ENCODE data around the gene RGN. TPM values are rescaled to one million over a fixed set of nuclear protein-coding genes. Genes with fewer than 3 reads are reported as not detected.

RGN gene
- 10 to 100 TPM in 1 of 3 donors, 1 to 10 TPM in 2; 6.0 to 10.0 (median 8.1) TPM for polyA plus RNA-seq

DNA sequence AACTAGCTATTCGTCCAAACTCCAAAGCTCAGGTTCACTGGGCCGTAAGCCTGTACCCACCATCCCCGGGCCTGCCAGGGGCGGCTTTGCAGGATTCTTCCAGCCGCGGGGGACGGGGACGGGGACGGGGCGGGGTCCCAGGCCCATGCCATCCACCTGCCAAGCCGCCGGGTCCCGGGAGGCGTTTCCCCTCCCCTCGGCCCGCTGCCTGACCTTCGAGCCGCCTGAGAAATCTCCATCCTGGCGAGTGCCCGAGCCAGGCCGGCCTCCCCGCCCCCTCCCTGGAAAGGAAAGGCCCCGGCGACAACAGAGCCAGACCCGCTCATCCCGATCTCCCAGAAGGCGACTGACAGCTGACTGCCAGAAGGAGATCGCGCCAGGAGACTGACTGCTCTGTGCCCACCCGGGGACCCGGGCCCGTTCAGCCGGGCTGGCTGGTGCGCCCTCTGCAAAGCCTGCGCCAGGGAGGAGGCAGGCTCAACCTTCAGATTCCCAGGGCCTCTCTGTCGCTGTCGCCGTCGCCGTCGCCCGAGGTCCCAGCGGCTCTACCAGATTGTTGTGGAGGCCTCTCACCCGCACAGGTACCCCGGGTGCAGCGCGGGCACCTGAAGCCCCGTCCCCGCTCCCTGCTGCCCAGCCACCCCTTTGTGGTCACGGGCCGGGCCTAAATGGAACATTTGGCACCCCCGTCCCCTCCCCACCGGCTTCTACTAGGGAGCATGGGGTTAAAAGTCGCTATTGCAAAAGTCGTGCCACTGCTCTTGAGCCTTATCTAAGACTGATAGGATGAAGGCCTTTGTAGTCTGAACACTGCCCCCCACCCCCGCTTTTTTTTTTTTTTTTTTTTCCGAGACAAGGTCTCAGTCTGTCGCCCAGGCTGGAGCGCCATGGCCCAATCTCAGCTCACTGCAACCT lies at the start of gene RGN:
RGN (plus strand) TSS at position 315 of the 915 bp plus-strand sequence. CDS start 2,702 bp downstream, outside the sequence.
- WGBS, 3 donors, result 6 to 46% (median 43%) methylated on average over 25 to 58 of the region's 59 CpGs
- H3K27ac ChIP-seq (ENCODE audit: low read depth, low read length), result no peak within 1 kb of the TSS

DNA sequence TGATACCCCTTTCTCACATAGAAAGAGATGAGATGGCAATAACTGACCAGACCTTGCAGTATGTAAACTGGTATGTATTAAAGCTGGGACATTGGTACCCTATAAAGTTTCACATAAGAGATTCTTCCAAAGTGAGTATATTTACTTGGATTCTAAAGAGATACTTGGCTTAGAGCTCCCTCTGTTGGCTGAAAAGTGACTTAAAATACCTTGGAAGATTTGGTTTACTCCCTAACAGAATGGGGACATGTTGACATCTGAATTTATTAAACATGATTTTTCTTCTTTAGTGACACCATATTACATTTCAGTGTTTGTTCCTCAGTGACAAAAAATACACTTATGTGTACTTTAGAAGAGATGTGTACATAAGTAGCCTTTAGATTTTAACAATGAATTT lies 47.9 kb upstream of the RGN start:
- no peak overlapping the region for H3K27ac ChIP-seq (ENCODE audit: low read depth, low read length)

DNA sequence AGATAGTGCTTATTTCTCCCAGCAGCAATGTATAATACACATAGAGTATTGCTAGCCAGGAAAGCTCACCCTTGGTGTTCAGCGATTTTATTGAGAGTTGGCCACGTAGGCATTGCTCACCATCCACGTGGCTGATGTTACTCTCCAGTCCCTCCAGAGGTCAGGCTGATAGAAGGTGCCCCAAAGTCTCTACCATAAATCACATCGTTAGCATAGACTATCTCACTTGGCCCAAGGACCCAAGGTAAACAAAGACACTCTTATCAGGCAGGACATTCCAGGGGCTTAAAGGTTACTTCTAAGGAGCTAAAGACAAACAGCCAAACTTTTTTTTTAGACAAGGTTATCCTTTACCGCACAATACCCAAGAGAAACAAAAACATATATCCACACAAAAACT lies 30.3 kb upstream of the RGN start:
- H3K27ac ChIP-seq (ENCODE audit: low read depth, low read length), result no peak overlapping the region
- 33 to 66% (median 58%) methylated on average over 5 of the region's 5 CpGs for WGBS, 3 donors

DNA sequence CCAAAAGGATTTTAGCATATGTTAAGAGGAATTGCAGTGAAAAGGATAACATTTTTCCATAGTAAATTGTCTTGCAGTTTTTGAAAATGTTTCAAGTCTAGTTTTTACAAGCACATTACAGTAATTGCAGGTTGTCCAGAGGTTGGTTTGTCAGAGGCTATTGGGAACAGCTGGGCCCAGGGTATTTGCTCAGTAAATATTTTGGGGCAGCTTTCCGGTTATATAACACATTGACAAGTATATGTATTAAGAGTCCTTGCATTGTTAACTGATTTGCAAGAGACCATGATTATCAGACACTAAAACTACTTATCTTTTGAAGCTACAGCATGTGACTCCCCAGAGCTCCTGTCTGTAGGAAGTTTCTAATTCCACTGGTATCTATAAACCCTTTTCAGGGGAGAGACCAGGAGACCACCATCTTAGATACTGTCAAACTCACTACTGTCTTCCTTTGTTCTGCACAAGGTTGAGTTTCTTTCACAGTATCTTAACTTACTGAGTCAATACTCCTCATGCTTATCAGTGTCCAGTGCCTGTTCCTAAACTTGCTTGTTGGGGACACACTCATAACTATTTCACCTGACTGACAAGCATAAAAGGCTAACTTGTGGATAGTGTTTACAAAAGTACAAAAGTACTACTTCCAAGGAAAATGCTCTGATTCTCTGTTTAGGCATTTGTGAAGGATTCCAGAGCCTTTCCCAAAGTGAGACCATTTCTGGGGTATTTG lies 18.9 kb upstream of the RGN start:
- 35 to 88% (median 81%) methylated on average over 1 of the region's 1 CpG for WGBS, 3 donors

DNA sequence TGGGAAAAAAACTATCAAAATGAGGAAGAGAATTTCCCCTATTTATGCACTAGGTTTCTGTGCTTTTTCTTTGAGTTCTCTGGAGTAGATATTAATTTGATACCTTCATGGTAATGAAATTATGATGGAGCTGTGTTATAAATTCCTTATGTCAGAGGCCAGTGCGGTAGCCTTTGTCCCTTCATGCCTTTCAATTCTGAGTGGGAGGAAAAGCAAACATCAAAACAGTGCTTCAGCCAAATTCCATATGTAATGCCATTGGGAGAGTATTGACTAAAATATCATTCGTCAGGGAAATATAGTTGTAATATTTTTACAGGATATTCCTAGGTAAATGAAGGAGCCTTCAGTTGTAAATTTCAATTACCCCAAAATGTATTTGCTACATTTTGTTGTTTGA lies 17.5 kb upstream of the RGN start:
- H3K27ac ChIP-seq (ENCODE audit: low read depth, low read length), result no peak overlapping the region
- 30 to 97% (median 79%) methylated on average over 2 of the region's 2 CpGs for WGBS, 3 donors

More for the DNA sequence above, 18.9 kb upstream of the RGN start:
- no peak overlapping the region for H3K27ac ChIP-seq (ENCODE audit: low read depth, low read length)

DNA sequence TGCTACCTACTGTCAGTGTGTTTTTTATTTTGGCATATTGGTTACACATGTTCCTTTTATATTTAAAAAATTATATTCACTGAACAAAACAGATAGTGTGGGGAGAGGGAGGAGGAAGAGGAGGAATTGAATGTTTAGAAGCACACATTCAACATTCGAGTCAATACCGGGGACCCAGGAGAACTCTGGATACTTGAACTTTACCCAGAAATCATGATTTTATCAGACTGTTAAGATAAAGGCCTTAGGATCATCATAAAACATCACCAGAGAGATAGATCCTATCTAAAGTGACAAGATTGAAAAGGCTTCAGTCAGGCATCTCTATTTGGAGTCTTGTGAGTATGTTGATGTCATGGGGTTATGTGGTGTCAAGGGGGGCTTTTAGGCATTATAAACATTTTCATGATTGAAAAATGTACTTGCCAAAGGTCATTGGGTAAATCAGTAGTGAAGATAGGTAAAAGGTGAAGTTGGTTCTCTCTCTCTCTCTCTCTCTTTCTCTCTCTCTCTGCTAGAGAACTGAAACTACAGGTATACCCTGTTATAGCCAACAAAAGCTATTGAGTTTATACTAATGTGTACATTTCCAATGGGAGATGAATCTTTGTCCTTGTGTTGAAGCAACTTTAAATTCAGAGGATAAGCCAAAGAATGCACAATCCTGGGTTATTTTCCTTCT lies 16.9 kb upstream of the RGN start:
- no peak overlapping the region for H3K27ac ChIP-seq (ENCODE audit: low read depth, low read length)
- WGBS, 3 donors, result 56 to 73% (median 71%) methylated on average over 2 of the region's 2 CpGs

DNA sequence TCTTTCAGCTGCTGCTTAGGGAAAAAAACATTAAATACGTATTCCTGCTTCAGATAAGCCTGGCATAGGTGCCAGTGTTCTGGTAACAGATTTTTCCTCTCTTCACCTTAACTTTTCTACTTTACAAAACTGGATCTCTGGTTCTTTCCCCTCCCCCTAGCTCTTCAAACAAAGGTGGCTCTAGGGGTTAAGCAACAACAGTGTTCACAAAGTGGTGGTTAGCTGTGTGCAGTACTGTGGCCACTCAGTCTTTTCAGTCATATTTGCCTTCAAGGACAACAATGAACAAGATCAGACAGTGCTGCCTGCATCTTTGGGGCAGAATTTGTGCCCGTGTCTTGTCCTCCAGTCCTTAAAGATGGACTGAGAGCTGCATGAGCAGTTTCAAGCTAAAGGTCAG lies 15.1 kb upstream of the RGN start:
- H3K27ac ChIP-seq (ENCODE audit: low read depth, low read length), result no peak overlapping the region
- WGBS, 3 donors, result 78 to 96% (median 91%) methylated on average over 2 of the region's 2 CpGs

DNA sequence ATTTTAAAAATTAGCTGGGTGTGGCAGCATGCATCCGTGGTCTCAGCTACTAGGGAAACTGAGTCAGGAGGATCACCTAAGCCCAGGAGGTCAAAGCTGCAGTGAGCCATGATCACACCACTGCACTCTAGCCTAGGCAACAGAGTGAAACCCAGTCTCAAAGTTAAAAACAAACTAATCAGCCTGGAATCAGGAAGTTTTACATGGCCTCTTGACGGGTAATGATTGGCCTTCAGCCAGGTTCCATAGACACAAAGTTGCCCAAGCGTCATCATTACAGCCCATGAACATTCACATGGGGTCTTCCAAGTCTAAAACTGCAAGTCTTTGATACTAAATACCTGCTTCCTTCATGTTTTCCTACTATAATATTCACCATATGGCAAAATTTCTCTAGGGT lies 10.0 kb upstream of the RGN start:
- WGBS, 3 donors, result 57 to 58% (median 57%) methylated on average over 3 of the region's 3 CpGs
- no peak overlapping the region for H3K27ac ChIP-seq (ENCODE audit: low read depth, low read length)

DNA sequence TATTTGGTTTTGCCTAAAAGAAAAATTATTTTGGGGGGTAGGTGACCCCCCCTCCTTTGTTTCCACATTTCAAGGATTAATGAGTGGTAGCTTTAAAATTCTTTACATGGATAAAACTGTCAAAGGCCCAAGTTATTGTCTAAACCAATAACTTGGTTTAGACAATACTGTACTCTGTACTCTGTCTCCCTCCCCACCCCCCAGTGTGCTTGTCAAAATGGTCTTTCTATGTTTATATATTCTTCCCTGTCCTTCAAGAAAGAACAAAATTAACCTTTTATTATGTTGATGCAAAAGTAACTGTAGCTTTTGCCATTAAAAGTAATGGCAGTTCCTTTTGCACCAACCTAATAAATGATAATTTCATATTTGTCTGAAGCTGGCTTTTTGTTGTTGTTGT lies 9.5 kb upstream of the RGN start:
- no peak overlapping the region for H3K27ac ChIP-seq (ENCODE audit: low read depth, low read length)

DNA sequence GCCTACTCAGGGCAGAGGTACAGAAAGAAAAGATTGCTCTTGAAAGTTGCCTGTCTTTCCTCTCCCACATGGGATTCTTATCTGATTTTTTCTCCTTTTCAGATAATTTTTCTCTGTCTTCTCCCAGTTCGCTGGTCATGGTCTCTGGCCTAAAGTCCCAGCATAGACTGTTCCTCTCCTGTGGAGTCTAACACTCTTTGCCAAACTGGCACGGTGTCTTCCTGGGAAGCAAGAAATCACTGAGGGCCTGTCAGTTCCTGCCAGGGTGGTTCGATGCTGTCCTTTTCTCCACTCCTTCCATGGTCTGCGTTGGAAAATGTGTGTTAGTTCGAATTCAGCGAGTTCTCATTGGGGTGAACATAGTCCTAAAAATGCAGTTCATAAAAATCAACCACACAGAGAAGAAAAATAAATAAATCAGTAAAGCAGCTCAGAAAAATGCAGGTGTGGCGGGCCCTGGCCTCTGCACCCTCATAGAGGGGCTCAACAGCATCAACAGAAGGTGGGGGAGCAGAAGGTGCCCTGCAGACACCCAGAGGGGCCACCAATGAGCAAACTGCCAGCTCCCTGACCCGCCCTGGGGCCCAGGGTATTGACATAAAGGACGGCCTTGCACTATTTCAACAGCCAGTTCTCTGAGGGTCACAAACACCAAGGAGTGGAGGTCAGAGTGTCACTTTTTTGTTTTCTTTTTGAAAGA lies 2.1 kb downstream of the RGN start:
- no peak overlapping the region for H3K27ac ChIP-seq (ENCODE audit: low read depth, low read length)
- WGBS, 3 donors, result 26 to 84% (median 65%) methylated on average over 9 of the region's 9 CpGs

DNA sequence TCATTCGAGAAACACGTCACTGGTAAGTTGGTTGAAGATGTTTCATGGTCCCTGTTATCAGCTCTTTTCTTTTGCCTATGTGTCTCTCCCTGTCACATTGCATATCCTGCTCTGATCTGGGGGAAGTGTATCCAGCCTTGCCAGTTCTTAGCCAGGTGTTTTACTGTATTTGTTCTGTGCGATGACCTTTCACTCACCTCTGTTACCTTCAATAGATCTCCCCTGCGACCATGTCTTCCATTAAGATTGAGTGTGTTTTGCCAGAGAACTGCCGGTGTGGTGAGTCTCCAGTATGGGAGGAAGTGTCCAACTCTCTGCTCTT lies 2.6 kb downstream of the RGN start:
- H3K27ac ChIP-seq (ENCODE audit: low read depth, low read length), result no peak overlapping the region
- 22 to 84% (median 72%) methylated on average over 5 of the region's 5 CpGs for WGBS, 3 donors

DNA sequence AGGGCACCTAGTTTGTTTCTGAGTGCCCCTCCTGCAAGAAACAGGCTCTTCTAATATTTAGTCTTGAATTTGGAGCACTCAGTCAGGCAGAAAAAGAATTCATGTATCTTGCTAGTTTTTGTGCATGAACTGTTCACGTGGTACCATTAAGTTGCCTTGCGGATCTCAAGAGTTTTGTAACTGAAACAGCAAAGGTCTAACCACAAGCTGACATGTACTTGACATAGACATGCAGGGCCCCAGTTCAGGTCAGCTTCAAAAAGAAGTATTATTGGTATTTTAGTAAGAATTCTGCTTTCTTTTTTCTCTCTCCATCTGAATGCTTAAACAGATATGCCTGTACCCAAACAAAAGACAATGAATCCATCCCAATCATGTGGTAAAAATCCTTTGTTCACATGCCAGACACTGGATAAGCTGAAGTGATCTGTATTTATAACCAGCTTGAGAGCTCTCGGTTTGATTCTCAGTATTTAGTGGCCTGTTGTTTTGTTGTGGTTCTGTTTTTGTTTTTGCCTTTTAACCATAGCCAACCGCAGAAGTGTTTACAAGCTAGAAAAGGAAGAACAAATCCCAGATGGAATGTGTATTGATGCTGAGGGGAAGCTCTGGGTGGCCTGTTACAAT lies 13.0 kb downstream of the RGN start:
- WGBS, 3 donors, result 28 to 60% (median 45%) methylated on average over 4 of the region's 4 CpGs
- H3K27ac ChIP-seq (ENCODE audit: low read depth, low read length), result no peak overlapping the region

DNA sequence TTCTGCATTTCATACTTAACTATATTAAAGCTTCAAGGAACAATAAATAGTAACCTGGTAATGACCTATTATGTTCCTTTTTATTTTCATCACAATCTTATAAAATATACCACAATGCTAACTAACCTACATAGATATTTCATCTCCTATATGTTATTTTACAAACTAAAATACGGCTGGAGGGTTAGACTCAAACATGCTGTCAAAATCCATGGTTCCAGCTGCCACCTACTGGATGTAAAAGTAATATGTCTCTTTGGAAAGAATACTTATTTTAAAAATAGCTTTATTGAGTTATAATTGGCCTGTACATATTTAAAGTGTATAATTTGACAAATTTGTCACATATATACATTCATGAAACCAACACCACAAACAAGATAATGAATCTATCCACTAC lies 15.0 kb downstream of the RGN start:
- H3K27ac ChIP-seq (ENCODE audit: low read depth, low read length), result no peak overlapping the region
- 2 to 8% (median 6%) methylated on average over 1 of the region's 1 CpG for WGBS, 3 donors

DNA sequence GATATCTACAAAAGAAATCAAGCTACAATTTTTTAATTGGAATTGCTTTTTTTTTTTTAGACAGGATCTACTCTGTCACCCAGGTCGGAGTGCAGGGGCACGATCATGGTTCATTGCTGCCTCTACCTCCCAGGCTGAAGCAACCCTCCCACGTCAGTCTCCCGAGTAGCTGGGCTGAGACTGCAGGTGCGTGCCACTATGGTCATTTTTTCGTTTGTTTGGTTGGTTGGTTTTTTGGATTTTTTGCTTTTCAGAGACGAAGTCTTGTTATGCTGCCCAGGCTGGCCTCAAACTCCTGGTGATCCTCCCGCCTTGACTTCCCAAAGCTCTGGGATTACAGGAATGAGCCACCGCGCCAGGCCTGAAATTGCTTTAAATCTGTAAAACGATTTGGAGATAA lies 15.6 kb downstream of the RGN start:
- 79 to 87% (median 84%) methylated on average over 11 of the region's 11 CpGs for WGBS, 3 donors
- H3K27ac ChIP-seq (ENCODE audit: low read depth, low read length), result no peak overlapping the region

DNA sequence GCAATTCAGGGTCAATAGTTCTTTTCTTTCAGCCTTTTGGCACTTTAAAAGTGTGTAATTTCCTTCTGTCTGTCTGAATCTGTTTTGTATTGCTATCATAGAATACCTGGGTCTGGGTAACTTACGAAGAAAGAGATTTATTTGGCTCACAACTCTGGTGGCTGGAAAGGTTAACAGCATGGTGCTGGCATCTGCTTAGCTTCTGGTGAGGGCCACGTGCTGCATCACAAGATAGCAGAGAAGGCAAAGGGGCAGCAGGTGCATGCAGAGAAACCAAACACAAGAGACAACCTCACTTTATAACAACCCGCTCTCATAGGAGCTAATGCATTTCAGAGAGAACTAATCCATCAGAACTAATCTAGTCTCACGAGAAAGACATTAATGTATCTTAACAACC lies 18.8 kb downstream of the RGN start:
- 62 to 80% (median 76%) methylated on average over 4 of the region's 4 CpGs for WGBS, 3 donors
- H3K27ac ChIP-seq (ENCODE audit: low read depth, low read length), result no peak overlapping the region

DNA sequence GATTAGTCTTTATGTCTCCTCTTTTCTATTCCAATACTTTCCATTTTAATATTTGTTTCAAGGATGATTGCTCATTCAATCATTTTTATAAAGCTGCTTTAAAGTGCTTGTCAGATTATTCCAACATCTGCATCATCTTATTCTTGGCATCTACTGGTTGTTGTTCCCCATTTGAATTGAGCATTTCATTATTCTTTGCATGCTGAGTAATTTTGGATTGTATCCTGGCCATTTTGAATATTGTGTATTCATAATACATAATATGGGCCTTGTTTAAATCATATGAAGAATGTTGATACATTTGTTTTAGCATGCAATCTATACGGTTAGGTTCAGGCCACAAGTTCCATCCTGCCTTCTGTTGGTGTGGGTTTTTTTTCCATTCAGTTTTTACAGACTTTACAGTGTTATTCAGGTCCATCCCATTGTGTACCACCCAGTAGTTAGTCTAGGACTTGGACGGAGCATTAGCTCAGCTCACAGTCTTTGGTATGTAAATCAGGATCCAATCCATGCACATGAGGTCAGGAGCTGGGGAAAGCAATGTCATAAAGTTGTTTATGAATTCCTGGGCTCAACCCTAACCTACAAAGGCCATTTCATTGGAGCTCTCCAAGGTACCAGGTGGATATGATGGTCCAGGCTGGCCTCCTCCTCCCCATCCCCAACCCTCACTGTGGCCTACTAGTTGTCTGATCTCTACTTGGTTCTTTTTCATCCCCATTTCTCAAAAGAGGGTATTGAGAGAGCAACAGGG lies 20.3 kb downstream of the RGN start:
- WGBS, 3 donors, result 77 to 92% (median 90%) methylated on average over 2 of the region's 2 CpGs
- H3K27ac ChIP-seq (ENCODE audit: low read depth, low read length), result no peak overlapping the region

DNA sequence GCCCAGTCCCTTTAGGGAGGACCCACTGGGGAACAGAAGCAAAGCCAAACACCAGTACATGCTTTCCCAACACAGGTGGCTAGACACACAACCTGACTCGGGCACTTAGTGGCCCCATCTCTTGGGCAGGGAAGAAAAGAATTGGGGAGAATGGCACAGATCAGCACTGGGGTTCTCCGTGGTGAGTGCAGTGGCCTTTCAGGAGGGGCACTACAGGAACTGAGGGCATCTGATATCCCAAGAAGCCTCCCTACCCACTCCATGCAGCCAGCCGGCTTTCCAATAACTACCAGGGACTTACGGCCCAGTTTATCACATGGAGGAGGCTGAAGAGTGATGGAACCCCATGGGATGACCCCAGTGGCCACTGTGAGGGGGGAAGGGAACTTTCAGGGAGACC lies 23.0 kb downstream of the RGN start:
- 75 to 91% (median 82%) methylated on average over 4 of the region's 4 CpGs for WGBS, 3 donors
- no peak overlapping the region for H3K27ac ChIP-seq (ENCODE audit: low read depth, low read length)
